Activated CD8-positive, alpha-beta memory T cell treated with anti-CD3 and anti-CD28 coated beads, Interleukin-2, amount 50 U/mL, for 24 hours (primary cell): ENCODE data around the gene LRRN2.
"Not testable (repeated sequence)": the region's sequence is repeated elsewhere in the genome, so short reads cannot be mapped to it uniquely, and the experiment has no call there.

Source experiments
- DNase-seq: peaks from one replicate; pipeline ENCODE4 v3.0.0-alpha.2; 2020; ENCODE audit errors: extremely low read depth

Gene LRRN2

DNA sequence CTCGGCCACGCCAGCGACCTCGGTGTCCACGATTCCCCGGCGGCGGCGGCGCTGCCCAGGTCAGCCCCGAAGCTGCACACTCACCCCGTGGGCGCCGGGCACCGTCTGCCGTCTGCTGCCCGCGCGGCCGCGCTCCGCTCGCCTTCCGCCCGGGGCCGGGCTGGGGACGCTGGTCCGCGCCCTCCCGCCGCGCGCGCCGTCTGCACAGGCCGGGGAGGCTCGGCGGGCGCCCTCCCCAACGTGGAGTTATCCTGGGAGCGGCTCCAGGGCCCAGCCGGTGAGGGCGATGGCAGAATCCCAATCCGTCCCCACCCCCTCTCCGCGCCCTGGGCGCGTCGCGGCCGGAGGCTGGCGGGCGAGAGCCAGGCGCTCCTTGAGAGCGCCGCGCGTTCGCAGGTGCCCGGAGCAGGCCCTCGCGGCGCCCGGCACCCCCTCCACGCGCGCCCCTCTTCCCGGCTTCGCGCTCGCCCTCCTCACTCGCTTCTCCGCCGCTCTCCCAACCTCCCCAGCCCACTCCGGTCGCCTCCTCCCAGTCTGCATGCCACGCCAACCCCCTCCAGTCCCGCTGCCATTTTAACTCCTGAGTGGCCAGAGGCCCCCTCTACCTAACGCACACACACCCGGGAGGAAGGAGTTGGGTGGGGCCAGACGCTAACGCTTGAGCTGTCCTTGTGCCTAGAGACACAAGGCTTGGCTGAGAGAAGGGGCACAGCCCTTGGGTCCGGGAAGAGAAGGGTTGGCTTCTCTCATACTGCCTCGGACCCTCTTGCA, at the start of gene LRRN2:
Gene LRRN2, minus strand, starts transcription at position 503 of the 771 bp plus-strand sequence. CDS start 65,746 bp downstream, outside the sequence.
- DNase-seq: no peak

DNA sequence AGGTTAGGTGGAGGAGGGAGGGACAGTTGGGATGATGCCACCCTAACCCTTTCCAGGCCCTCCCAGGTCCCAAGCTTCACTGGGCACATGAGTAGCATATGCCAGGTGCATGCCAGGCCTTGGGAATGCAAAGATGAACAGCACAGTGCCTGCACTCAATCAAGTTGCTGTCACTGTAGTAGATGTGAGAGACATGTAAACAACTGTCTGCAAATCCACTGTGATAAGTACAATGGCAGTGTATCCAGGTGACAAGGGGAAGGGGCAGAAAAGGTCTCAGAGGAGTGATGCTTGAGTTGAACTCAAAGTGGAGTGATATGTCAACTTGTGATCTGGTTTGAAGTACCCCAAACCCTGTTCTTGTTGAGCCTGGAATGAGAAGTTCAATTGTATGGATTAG, 49.5 kb upstream of the LRRN2 start:
- DNase-seq: no peak

DNA sequence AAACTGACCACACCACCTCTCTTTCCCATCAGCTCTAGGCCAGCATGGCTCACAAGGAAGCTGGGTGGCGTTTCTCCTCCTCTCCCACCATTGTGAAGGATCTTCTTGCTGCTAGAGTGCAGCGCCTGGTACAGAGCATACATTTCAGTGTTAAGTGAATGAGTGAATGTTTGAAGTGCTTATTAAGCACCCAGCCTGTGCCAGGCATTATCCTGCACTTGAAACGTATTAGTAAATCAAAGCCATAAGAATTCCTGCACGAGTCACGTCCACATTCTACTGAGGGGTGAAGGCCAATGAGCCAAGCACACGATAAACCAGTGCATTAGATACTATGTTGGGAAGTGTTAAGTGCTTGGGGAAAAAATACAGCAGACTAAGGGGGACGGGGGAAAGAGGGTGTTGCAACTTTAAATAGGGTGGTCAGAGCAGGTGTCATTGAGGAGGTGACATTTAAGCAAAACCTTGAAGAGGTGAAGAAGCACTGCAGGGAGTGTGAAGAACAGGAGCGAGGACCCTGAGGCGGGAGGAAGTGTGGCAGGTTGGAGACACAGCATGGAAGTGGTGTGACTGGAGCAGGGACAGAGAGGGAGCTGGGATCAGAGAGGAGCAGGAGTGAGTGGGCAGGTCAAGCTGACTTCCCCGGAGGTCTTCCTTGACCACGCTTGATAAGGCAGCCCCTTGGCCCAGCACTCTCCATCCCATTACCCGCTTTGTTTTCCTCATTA, 48.5 kb upstream of the LRRN2 start:
- no peak for DNase-seq

DNA sequence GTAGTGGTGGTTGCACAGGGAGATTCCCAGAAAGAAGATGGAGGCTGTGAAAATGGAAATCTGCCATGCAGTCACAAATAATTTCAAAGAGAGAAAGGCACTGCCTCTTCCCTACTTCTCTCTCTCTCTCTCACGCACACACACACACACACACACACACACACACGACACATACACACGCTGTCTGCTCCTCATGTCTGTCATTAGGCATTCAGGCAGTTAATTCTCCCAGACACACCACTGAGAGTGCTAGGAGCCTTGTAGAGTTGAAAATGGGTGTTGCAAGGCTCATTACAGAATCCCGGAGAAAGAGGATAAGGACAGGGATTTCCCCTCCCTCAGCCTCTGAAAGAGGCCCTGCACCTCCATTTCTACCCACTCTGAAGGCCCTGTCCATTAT, 47.8 kb upstream of the LRRN2 start:
- no peak for DNase-seq

DNA sequence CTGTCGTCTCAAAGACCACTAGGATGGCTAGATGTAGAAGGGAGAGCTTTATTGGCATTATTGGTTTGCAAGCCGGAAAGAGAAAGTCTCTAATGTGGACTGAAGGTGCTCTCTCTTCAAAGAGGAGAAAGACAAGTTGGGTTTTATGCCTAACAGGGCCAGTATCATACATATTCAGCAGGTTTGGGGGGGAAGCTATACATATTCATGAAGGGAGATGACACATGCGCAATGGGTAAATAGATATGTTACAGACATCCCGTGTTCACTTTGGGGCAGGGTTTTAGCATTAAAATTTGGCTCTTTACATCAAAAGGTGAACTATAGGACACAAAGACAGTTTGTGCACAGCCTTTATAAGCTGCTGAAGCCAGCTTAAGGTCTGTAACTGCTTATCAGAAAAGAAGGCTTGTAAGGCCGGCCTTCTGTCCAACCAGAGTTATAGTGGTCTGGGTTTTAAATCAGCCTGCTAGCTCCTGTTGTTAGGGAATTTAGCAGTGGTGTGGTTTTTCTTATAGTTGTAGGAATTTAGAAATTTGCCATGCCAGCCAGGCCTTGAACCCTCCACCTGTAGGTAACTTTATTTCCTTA, 46.5 kb upstream of the LRRN2 start:
- DNase-seq: no peak

DNA sequence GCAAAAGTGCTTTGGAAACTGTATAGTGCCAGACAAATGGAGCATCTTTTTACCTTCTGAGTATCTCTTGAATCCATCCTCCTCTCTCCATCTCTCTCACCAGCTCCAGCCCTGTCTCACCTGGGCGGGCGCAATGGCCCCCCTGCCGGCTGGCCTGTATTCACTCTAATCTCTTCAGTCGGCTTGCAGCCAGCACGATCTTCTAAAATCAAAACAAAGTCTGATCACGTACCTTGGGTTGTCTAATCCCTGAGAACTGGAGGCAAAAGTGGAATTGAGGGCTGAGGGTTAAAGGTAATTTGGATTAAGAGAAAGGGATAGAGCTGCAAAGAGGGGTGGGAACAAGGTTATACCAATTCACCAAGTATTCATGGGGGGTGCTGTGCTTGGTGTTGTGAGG, 46.0 kb upstream of the LRRN2 start:
- DNase-seq: no peak

DNA sequence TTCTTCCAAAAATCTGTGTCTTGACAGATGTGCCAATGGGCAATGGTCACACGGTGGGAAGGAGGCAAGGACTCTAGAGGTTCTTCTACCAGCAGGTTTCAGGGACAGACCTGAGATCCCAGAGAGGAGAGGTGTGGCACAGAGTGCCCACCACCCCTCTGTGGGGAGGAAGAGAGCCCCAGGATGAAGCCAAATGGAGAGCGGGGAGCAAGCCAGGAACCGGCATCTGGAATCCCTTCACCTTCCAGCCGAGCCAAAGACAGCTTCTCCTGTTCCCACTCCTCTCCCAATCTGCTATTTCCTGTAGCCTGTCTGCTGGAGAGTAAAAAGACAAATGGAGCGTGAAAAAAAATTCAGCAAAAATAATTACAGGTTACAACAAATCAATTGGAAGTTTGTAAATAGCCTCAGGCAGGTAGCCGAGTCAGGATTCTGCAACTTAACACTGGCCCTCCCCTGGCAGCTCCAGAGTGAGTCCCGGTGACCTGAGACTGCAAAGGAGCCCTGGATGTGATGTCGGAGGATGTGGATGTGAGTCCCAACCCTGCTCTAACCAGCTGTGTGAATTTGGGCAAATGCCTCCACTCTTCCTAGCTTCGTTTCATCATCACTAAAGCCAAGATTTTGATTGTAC, 45.4 kb upstream of the LRRN2 start:
- no peak for DNase-seq

DNA sequence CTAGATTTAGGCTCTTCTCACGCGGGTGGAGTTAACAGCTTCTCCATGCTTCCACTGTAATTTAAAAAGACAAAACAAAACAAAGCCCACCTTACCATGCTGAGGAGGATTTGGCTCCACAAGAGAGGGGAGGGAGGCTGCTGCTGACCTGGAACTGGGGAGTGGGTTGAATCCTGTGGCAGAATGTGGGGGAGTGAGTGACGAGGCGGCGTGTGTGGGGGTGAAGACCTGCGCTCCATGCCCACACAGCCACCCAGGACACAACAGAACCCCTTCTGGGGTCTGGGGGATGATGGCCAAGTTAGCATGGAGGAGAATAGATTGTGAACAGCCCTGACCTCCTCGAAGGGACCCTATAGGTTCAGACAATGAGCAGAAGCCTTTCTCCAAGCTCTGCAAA, 44.0 kb upstream of the LRRN2 start:
- DNase-seq: no peak

DNA sequence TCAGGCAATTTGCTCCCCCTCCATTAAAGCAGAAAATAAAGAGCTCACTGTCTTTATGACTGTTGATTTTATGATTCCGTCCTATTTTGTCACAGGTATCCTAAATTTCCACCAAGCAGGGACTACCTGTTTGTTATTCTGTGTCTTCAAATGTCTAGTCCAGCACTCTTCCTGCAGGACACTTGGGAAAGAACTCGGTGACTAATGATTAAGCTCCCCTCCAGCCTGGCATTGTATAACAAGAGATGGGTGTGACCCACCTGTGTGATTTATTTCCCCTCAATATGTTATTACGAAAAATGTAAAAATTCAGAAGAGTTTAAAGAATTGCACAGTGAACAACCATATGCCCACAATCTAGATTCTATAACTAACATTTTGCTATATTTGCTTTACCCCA, 42.9 kb upstream of the LRRN2 start:
- no peak for DNase-seq

DNA sequence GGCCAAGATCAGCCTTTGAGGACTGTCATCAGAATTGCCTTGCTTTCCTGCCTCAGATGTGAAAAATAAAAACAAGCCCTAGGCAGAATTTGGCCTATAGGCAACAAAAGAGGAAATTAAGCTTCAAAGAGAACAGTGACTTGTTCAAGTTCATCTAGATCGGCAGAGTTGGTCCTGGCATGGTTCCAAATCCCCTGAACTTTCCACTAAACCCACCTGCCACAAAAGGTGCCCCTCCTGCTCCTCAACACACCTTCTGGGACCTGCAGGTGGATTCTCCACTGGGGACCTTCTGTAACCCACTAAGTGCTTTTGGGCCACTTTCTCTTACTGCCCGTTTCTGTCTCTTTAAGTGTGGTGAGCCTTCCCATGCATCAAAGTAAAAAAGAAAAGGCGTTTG, 42.5 kb upstream of the LRRN2 start:
- no peak for DNase-seq

DNA sequence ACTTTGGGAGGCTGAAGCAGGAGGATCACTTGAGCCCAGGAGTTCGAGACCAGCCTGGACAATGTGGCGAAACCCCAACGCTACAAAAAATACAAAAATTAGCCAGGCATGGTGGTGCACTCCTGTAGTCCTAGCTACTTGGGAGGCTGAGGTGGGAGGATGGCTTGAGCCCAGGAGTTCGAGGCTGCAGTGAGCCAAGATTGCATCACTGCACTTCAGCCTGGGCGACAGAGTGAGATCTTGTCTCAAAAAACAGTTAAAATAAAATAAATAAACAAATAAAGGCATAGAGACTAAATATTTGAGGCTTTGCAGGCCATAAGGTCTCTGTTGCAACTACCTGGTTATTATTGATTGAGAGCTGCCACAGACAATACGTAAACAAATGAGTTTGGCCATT, 41.9 kb upstream of the LRRN2 start:
- DNase-seq: not testable (repeated sequence)

DNA sequence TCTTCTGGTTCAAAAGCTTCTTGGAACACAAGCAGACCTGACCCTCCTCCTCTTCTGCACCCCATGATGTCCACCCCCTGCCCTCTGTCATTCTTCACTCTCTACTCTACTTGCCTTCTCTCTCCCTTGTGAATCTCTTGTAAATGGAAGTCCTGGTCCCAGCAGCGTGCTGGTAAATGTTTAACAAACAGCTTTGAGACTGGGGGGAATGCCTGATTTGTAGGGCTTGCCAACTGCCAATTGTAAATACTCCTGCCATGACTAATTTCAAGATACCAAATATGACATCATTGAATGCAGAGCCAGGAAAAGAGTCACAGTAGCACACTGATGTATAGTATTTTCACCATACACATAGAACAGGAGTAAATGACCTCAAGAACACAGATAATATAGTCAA, 40.9 kb upstream of the LRRN2 start:
- no peak for DNase-seq

DNA sequence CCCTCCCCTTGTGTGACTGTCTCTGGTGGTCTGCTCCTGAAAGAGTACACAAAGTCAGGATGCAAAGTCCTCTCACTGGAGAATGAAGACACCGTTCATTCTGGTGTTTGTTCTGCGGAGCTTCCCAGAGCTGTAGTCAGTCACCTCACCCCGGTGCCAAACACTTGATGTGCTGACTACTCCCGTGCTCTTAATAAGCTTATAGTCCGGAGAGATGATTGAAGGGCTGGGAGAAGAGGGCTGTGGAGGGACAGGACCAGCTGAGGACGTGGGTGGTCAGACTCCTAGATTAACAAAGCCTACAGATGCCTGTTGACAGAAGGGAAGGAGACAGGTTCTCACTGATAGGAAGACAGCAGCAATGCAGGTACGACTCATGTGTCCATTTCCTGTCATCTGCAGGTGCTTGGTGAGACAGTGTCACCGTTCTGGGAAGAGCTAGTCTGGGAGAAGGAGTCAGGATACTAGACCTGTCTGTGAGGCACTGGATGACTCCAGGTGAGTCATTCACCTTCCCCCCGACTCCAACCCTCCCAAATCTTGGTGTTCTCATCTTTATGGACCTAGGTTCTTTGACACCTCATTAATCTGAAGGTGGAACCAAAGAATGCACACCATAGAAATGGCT, 40.4 kb upstream of the LRRN2 start:
- DNase-seq: no peak

DNA sequence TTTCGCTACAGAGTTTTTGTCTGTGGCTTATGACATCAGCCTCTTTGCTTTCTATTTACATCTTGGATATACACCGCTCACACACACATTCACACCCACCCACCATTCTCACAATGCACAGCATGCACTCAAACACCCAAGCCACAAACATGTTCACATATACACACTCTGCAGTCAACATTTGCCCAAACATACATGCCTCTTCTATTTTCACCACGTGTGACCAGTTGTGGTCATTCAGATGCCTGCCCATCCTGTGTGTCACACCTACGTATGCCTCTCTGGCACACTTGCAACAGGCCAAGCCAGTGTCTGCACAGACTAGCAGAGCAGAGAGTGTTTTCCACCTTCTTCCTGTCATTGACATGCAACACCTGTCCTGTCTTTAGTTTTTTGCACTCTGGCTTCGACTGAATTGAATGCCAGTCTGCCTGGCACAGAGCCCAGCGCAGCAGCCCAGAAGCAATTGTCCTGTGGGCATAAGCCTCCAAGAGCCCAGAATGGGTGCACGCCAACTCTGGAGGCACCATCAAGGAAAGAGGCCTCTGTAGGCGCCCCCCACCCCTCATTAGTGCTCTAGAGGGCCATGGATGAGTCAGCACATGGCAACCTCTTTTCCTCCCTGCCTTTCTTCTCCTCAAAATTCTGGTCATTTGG, 37.7 kb upstream of the LRRN2 start:
- no peak for DNase-seq

DNA sequence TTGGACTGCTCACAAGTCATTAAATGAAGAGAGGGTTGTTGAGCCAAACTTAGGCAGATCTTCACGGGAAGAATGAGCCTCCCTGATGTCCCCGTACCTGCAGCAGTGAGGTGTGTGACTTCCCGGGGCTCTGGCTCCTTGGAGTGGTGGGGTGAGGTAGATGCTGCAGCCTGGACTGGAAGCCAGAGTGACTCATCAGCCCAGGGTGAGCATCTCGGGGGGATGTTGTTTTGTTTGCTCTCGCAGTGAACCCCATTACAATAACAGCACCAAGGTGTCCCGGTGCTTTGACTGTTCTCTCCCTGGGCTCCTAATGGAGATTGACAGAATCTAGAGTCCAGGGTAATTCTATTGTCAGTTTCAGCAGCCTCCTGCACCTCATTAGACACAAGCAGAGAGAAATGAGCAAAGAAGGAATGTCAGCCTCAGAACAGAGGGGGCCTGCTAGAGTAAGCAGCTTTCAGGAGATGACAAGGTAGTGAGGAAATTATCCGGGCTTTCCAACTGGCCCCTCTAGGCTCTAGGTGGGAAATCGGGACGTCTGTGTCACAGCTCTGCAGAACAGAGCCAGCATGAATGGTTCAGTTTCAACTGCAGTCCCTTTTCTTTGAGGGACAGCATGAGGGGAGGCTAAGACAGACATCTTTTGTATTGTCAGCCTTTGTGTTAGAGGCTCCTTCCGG, 36.0 kb upstream of the LRRN2 start:
- DNase-seq: no peak

DNA sequence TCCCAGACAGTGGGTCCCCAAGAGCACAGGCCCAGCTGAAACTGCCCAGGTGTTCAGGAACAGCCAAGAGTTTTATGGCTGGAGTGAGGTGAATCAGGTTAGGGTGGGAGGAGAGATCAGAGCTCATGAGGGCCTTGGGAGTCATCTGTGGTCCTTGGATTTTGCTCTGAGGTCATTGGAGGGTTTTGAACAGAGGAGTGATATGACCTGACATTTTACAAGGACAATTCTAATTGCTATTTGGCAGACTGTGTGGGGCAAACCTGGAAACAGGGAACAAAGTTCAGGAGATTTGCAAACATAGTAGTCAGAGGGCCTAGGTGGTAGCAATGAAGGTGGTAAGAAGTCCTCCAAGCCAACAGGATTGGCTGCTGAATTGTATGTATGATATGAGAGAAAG, 31.1 kb upstream of the LRRN2 start:
- DNase-seq: no peak

DNA sequence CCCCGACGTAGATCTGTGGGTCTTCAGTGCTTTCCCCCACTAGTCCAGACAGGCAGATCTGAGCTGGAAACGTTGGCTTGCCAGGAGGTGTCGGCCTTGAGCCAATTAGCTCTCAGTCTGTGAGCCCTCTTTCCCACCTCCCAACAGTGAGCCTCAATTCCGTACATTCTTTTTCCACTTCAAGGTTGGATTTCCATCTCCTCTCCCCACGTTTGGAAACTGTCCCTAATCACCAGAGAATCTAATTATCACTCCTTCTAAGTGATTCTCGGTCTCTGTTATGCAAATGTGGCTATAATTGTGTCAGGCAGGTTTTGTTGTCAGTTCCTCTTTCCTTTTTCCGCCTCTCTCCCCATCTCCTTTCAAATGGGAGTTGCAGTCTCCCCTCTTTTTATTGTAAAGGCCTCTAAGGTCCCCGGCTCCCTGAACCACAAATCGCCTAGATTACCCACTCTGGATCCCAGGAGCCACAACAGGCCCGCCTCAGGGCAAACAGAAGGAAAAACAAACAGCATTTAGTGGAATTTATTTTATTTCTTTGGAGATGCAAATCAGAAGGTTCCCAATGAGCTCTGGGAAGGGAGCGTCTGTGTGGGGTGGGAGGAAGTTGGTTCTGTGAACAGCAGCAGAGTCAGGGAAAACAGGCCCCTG, 29.4 kb upstream of the LRRN2 start:
- DNase-seq: no peak

DNA sequence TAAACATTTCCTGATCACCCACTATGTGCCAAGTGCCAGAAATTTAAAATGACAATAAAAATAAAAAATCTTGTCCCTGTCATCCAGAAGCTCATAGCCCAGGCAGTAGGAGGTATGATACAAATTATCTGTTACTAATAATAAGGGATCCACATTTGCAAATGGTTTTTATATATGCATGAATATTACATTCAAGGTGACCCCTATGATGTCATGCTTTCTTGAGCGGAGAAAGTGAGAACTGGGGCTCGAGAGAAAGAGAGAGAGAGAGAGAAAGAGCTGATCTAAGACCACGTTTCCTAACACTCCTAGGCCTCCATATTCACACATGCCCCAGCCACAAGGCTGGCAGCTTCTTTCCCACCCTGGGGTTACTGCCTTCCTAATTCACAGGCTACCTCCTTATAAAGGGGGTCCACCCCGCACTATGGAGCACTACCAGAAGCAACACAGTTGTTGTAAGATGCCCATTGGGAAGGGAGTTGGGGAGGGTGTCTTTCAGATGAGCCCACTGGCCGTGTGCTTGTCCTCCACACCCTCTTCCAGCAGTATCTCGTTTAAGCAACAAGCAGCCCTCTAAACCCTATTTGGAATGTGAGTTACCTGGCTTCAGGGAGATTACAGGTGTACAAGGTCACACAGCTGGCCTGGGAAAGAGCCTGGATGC, 28.8 kb upstream of the LRRN2 start:
- no peak for DNase-seq

DNA sequence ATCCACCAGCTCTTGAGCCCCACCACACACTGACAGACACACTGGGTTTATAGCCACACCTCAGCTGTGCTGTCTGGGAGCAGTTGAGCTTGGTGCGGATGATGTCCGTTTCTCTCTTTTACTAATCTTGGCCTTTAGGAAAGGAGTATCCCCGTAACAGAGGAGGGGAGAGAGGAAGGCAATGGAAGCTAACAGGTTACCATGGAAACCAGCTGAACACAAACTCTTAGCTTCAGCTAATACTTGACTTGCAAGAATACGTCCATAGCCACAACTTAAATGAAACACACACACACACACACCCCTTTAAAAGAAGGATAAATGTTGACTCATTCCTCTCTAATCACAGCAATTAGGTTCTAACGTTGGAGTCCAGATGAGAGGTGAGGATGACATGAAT, 28.0 kb upstream of the LRRN2 start:
- no peak for DNase-seq
